GM12878 (cell line): ENCODE measurements around the gene SACM1L. TPM values are rescaled to one million over a fixed set of nuclear protein-coding genes. Genes with fewer than 3 reads are reported as not detected.

Experiments used
- BACH1 ChIP-seq: fragments of 450-650 bp; IDR thresholded peaks from 2 replicates; pipeline ENCODE4 v1.6.1; 2017; ENCODE audit warnings: mild to moderate bottlenecking, borderline replicate concordance
- CREB1 ChIP-seq: IDR thresholded peaks from 2 replicates; pipeline ENCODE4 v1.6.1; 2012; ENCODE audit warnings: low read depth, mild to moderate bottlenecking, inconsistent platforms
- CREM ChIP-seq: IDR thresholded peaks from 2 replicates; pipeline ENCODE4 v1.6.1; 2014; ENCODE audit warnings: antibody characterized with exemption, low read depth
- EED ChIP-seq: sonication (generic); IDR thresholded peaks from 2 replicates; pipeline ENCODE4 v1.6.1; 2016; ENCODE audit warnings: antibody characterized with exemption, low read depth
- FOS ChIP-seq: IDR thresholded peaks from 3 replicates; pipeline ENCODE4 v1.6.1; 2011; ENCODE audit warnings: borderline replicate concordance; ENCODE audit not compliant: insufficient read length; ENCODE audit errors: extremely low read depth
- IRF4 ChIP-seq: IDR thresholded peaks from 2 replicates; pipeline ENCODE4 v1.6.1; 2011; ENCODE audit warnings: low read depth, low read length
- PAX5 ChIP-seq: IDR thresholded peaks from 2 replicates; pipeline ENCODE4 v1.6.1; 2011; ENCODE audit warnings: low read depth, low read length, borderline replicate concordance
- RELA ChIP-seq: fragments of 450-650 bp; IDR thresholded peaks from 2 replicates; pipeline ENCODE4 v1.8.0; 2014; ENCODE audit warnings: borderline replicate concordance; ENCODE audit not compliant: partially characterized antibody
- SRF ChIP-seq, 2 experiments: IDR thresholded peaks; 2 replicates each; pipeline ENCODE4 v1.6.1; 2011; ENCODE audit warnings: low read depth in 2 of 2, low read length in 2 of 2, mild to moderate bottlenecking in 1 of 2, moderate library complexity in 1 of 2
- STAT1 ChIP-seq: fragments of 450-650 bp; conservative IDR thresholded peaks from 2 replicates; pipeline ENCODE4 v1.6.1; 2014; ENCODE audit warnings: antibody characterized with exemption, mild to moderate bottlenecking
- STAT3 ChIP-seq: IDR thresholded peaks from 2 replicates; pipeline ENCODE4 v1.6.1; 2011; ENCODE audit warnings: low read depth, low read length, improper control_type of control experiment
- YY1 ChIP-seq: IDR thresholded peaks from 2 replicates; pipeline ENCODE4 v1.6.1; 2011; ENCODE audit warnings: low read depth, mild to moderate bottlenecking, low read length
- polyA plus RNA-seq, 11 experiments: library from polyadenylated mRNA; depleted of rRNA in 4 of 11; unstranded in 6 of 11; stranded (reverse) in 5 of 11; fragments of >200 nt; fragmentation: Nextera tagmentation in 4 of 11; fragmentation: Illumina TruSeq in 1 of 11; extraction: Ambion mirVana in 4 of 11; extraction: Trizol in 1 of 11; gene quantifications; 1 replicate in 1 of 11; 2 replicates in 10 of 11; pipeline versions ENCODE4 v1.2.1 to v1.2.3, GENCODE V29; 2011 to 2016; ENCODE audit warnings: inconsistent platforms in 2 of 11, missing spikeins in 2 of 11, low read depth in 1 of 11
- total RNA-seq, 4 experiments: library from RNA; depleted of rRNA in 3 of 4; stranded (reverse); fragments of >200 nt in 3 of 4; fragmentation: Illumina TruSeq in 1 of 4; extraction: Trizol in 1 of 4; gene quantifications; 2 replicates each; pipeline versions ENCODE4 v1.2.1 to v1.2.3, GENCODE V29; 2013 to 2021
- TF ChIP-seq, protein P1 (sequence below): IDR thresholded peaks from 2 replicates; pipeline ENCODE4 v1.6.1; 2012; ENCODE audit warnings: low read depth, low read length, improper control_type of control experiment
- TF ChIP-seq, protein P2 (sequence below): fragments of 150-350 bp; IDR thresholded peaks from 2 replicates; pipeline ENCODE4 v1.6.1; 2014; ENCODE audit warnings: mild to moderate bottlenecking, low read depth, low read length
- TF ChIP-seq, protein P3 (sequence below): IDR thresholded peaks from 2 replicates; pipeline ENCODE4 v1.6.1; 2012; ENCODE audit warnings: mild to moderate bottlenecking, low read depth, low read length
- TF ChIP-seq, protein P4 (sequence below): fragments of 450-650 bp; IDR thresholded peaks from 2 replicates; pipeline ENCODE4 v1.6.1; 2016; ENCODE audit warnings: mild to moderate bottlenecking
- TF ChIP-seq, protein P5 (sequence below): fragments of 450-650 bp; IDR thresholded peaks from 2 replicates; pipeline ENCODE4 v1.6.1; 2018; ENCODE audit warnings: borderline replicate concordance, mild to moderate bottlenecking; ENCODE audit not compliant: partially characterized antibody
- TF ChIP-seq, protein P6 (sequence below): IDR thresholded peaks from 2 replicates; pipeline ENCODE4 v1.6.1; 2012; ENCODE audit warnings: low read depth, low read length, improper control_type of control experiment

SACM1L gene
- total and polyA plus RNA-seq, 10 of the 15 experiments (the other 5 are each of a cell fraction or from before 2014, with no cell fraction given) = 16.5 to 48.3 (median 28.9) TPM

DNA sequence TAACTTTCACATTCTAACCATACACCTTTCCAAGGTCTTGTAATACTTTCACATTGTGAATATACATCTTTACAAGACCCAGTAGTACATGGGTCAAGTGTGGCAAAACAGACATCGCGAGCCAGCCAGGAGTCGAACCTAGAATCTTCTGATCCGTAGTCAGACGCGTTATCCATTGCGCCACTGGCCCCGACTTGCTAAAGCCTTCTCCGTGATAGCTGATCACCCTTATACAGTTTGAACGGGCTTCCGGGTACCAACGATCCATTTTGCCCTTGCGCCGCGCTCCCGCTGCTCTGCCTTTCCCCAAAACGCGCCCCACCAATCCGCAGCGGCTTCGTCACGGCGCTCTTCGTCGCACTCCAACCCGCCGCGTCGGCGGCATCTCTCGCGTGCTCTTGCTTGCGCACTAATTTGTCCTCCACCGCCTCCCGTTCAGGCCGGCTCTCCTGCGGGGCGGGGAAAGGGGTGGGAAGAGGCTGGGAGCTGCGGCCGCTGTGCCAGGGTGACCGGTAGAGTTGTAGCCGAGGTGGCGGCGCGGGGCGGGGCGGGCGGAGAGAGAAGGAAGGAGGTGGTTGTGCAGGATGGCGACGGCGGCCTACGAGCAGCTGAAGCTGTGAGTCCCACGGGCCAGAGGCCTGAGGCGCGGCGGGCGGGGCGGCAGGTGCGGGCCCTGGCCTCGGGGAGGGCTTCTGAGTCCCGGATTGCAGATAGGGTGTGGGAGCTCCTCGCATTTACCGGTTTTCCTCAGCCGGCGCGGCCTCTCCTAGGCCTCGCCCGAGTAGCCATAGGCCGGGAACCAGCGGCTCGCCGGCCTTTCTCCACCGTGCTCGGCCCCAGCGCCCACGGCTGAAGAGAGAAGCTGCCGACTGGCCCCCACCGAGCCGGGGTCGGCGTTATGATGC lies at the start of gene SACM1L (continued):
- TF ChIP-seq YY1 (peak; percentile 83), CREB1 (peak; percentile 96), EED (peak; percentile 58), STAT3 (no peak), RELA (peak; percentile 33), IRF4 (peak; percentile 49), BACH1 (peak; percentile 17), CREM (peak; percentile 95), PAX5 (no peak), SRF (IDR thresholded peaks at IDR 0.05; ENCODE audit: low read depth in 2 of 2, low read length in 2 of 2) (0 out of 4 replicates have a peak, but pooled peaks of 1 of the 2 experiments have one; percentile 5), STAT1 (peak; percentile 95; the same call in 1 of the 2 replicates), FOS (peak; percentile 25)
- TF ChIP-seq, protein P1, sequence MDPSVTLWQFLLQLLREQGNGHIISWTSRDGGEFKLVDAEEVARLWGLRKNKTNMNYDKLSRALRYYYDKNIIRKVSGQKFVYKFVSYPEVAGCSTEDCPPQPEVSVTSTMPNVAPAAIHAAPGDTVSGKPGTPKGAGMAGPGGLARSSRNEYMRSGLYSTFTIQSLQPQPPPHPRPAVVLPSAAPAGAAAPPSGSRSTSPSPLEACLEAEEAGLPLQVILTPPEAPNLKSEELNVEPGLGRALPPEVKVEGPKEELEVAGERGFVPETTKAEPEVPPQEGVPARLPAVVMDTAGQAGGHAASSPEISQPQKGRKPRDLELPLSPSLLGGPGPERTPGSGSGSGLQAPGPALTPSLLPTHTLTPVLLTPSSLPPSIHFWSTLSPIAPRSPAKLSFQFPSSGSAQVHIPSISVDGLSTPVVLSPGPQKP = peak; percentile 23
- TF ChIP-seq, protein P2, sequence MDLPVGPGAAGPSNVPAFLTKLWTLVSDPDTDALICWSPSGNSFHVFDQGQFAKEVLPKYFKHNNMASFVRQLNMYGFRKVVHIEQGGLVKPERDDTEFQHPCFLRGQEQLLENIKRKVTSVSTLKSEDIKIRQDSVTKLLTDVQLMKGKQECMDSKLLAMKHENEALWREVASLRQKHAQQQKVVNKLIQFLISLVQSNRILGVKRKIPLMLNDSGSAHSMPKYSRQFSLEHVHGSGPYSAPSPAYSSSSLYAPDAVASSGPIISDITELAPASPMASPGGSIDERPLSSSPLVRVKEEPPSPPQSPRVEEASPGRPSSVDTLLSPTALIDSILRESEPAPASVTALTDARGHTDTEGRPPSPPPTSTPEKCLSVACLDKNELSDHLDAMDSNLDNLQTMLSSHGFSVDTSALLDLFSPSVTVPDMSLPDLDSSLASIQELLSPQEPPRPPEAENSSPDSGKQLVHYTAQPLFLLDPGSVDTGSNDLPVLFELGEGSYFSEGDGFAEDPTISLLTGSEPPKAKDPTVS = 0 out of 2 replicates have a peak, but pooled peaks have one; percentile 5
- TF ChIP-seq, protein P3, sequence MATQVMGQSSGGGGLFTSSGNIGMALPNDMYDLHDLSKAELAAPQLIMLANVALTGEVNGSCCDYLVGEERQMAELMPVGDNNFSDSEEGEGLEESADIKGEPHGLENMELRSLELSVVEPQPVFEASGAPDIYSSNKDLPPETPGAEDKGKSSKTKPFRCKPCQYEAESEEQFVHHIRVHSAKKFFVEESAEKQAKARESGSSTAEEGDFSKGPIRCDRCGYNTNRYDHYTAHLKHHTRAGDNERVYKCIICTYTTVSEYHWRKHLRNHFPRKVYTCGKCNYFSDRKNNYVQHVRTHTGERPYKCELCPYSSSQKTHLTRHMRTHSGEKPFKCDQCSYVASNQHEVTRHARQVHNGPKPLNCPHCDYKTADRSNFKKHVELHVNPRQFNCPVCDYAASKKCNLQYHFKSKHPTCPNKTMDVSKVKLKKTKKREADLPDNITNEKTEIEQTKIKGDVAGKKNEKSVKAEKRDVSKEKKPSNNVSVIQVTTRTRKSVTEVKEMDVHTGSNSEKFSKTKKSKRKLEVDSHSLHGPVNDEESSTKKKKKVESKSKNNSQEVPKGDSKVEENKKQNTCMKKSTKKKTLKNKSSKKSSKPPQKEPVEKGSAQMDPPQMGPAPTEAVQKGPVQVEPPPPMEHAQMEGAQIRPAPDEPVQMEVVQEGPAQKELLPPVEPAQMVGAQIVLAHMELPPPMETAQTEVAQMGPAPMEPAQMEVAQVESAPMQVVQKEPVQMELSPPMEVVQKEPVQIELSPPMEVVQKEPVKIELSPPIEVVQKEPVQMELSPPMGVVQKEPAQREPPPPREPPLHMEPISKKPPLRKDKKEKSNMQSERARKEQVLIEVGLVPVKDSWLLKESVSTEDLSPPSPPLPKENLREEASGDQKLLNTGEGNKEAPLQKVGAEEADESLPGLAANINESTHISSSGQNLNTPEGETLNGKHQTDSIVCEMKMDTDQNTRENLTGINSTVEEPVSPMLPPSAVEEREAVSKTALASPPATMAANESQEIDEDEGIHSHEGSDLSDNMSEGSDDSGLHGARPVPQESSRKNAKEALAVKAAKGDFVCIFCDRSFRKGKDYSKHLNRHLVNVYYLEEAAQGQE = no peak
- TF ChIP-seq, protein P4, sequence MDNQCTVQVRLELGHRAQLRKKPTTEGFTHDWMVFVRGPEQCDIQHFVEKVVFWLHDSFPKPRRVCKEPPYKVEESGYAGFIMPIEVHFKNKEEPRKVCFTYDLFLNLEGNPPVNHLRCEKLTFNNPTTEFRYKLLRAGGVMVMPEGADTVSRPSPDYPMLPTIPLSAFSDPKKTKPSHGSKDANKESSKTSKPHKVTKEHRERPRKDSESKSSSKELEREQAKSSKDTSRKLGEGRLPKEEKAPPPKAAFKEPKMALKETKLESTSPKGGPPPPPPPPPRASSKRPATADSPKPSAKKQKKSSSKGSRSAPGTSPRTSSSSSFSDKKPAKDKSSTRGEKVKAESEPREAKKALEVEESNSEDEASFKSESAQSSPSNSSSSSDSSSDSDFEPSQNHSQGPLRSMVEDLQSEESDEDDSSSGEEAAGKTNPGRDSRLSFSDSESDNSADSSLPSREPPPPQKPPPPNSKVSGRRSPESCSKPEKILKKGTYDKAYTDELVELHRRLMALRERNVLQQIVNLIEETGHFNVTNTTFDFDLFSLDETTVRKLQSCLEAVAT = peak; percentile 86; the same call in 1 of the 2 replicates
- TF ChIP-seq, protein P5, sequence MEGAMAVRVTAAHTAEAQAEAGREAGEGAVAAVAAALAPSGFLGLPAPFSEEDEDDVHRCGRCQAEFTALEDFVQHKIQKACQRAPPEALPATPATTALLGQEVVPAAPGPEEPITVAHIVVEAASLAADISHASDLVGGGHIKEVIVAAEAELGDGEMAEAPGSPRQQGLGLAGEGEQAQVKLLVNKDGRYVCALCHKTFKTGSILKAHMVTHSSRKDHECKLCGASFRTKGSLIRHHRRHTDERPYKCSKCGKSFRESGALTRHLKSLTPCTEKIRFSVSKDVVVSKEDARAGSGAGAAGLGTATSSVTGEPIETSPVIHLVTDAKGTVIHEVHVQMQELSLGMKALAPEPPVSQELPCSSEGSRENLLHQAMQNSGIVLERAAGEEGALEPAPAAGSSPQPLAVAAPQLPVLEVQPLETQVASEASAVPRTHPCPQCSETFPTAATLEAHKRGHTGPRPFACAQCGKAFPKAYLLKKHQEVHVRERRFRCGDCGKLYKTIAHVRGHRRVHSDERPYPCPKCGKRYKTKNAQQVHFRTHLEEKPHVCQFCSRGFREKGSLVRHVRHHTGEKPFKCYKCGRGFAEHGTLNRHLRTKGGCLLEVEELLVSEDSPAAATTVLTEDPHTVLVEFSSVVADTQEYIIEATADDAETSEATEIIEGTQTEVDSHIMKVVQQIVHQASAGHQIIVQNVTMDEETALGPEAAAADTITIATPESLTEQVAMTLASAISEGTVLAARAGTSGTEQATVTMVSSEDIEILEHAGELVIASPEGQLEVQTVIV = peak; percentile 74
- TF ChIP-seq, protein P6, sequence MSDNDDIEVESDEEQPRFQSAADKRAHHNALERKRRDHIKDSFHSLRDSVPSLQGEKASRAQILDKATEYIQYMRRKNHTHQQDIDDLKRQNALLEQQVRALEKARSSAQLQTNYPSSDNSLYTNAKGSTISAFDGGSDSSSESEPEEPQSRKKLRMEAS = peak; percentile 54; the same call in 1 of the 2 replicates
